K562 (cell line): Measurements from ENCODE around the gene FREM1. TPM values are rescaled to one million over a fixed set of nuclear protein-coding genes. Genes with fewer than 3 reads are reported as not detected.
A peak's percentile ranks its signal among the peaks of the same experiment; 100 is the strongest.

ENCODE experiments used
- ATAC-seq: fragments of 200-7000 bp; cut with Tn5 transposase; 3 replicates; pipeline ENCODE4 v1.9.1; 2020; ENCODE audit warnings: moderate library complexity
- BruUV-seq: library from RNA; stranded (reverse); fragments of 400-500 nt; replicated peaks from 2 replicates; lab custom pipeline; 2021; lab: Mats Ljungman, UMichigan
- CTCF ChIA-PET: fragments of 300-600 bp; formaldehyde crosslinking; extraction: SDS; loops from one replicate; lab custom pipeline; 2021; ENCODE audit warnings: low intra/inter-chr PET ratio; lab: Yijun Ruan, JAX
- POLR2A ChIA-PET: fragments of 300-600, 350-650 bp; sonication (Branson Sonifier 250); formaldehyde crosslinking; extraction: SDS; loops from one replicate; lab custom pipeline; 2021; ENCODE audit warnings: antibody characterized with exemption, inconsistent platforms; lab: Yijun Ruan, JAX
- DNase-seq, 4 experiments: peaks; one replicate each; pipeline versions ENCODE4 v3.0.0 to v3.0.0-alpha.2; 2011 to 2018; ENCODE audit warnings: low spot score in 3 of 4, mixed read lengths in 3 of 4; ENCODE audit errors: extremely low read depth in 1 of 4
- FAIRE-seq: peaks from 2 replicates; lab custom pipeline; 2011; peaks lifted over from hg19 to GRCh38; lab: Jason Lieb, UNC
- H2AFZ ChIP-seq: 2 replicates; pipeline ENCODE4 v1.6.0; 2011; ENCODE audit warnings: low read depth, low read length, control low read depth, inconsistent platforms
- H3K27ac ChIP-seq: fragments of 200-600 bp; 3 replicates; pipeline ENCODE4 v1.8.0; 2011; ENCODE audit warnings: low read depth, mild to moderate bottlenecking, control low read depth, inconsistent platforms, low read length, moderate library complexity, mixed read lengths; ENCODE audit errors: extremely low read depth
- H3K27me3 ChIP-seq, 2 experiments: fragments of 300-600 bp in 1 of 2; 2 replicates in 1 of 2; 3 replicates in 1 of 2; pipeline versions ENCODE4 v1.6.0 to v1.8.0; 2011; ENCODE audit warnings: inconsistent platforms in 2 of 2, low read length in 2 of 2, mild to moderate bottlenecking in 1 of 2, mixed read lengths in 1 of 2, moderate library complexity in 1 of 2; ENCODE audit not compliant: control insufficient read depth in 2 of 2, insufficient read depth in 2 of 2
- H3K36me3 ChIP-seq: fragments of 300-600 bp; 3 replicates; pipeline ENCODE4 v1.8.0; 2011; ENCODE audit warnings: mild to moderate bottlenecking, low read length, inconsistent platforms; ENCODE audit not compliant: control insufficient read depth, insufficient read depth
- H3K4me1 ChIP-seq, 2 experiments: fragments of 200-600 bp in 1 of 2; replicated peaks in 1 of 2; 2 replicates in 1 of 2; 3 replicates in 1 of 2; pipeline versions ENCODE4 v1.5.1 to v1.8.0; 2011; ENCODE audit warnings: inconsistent platforms in 2 of 2, low read length in 2 of 2, mild to moderate bottlenecking in 1 of 2, mixed read lengths in 1 of 2, moderate library complexity in 1 of 2; ENCODE audit not compliant: control insufficient read depth in 2 of 2, insufficient read depth in 2 of 2
- H3K4me2 ChIP-seq: 2 replicates; pipeline ENCODE4 v1.6.1; 2011; ENCODE audit warnings: low read length, control low read depth, inconsistent platforms, mixed read lengths; ENCODE audit not compliant: insufficient read depth
- H3K4me3 ChIP-seq: fragments of 200-600 bp; sonication (generic), shearing (Covaris generic); 2 replicates; pipeline ENCODE4 v1.5.1; 2016; ENCODE audit warnings: control low read depth, inconsistent platforms
- H3K79me2 ChIP-seq: fragments of 200-600 bp; 3 replicates; pipeline ENCODE4 v1.8.0; 2011; ENCODE audit warnings: low read length, inconsistent platforms; ENCODE audit not compliant: control insufficient read depth, insufficient read depth
- H3K9ac ChIP-seq, 2 experiments: 2 replicates each; pipeline versions ENCODE4 v1.6.0 to v1.6.1; 2011; ENCODE audit warnings: low read depth in 2 of 2, low read length in 2 of 2, control low read depth in 1 of 2, inconsistent platforms in 1 of 2, mild to moderate bottlenecking in 1 of 2, mixed read lengths in 1 of 2; ENCODE audit not compliant: insufficient read depth in 1 of 2
- H3K9me1 ChIP-seq: one replicate; pipeline ENCODE4 v1.6.0; 2011; ENCODE audit warnings: inconsistent platforms, mild to moderate bottlenecking, low read length, moderate library complexity; ENCODE audit not compliant: control insufficient read depth, insufficient read depth
- H3K9me3 ChIP-seq: replicated peaks from 2 replicates; pipeline ENCODE4 v1.5.1; 2011; ENCODE audit warnings: low read depth, low read length, inconsistent platforms; ENCODE audit not compliant: control insufficient read depth, insufficient read depth
- H4K20me1 ChIP-seq: replicated peaks from 2 replicates; pipeline ENCODE4 v1.6.1; 2011; ENCODE audit warnings: low read length, inconsistent platforms, mixed read lengths; ENCODE audit not compliant: control insufficient read depth, insufficient read depth
- CEBPB ChIP-seq: fragments of 450-650 bp; IDR thresholded peaks from 2 replicates; pipeline ENCODE4 v1.6.1; 2016; ENCODE audit warnings: missing genetic modification characterization, missing compliant biosample characterization
- RNF2 ChIP-seq: sonication (generic); IDR thresholded peaks from 2 replicates; pipeline ENCODE4 v1.6.1; 2016
- ZKSCAN1 ChIP-seq: fragments of 150-350 bp; IDR thresholded peaks from 2 replicates; pipeline ENCODE4 v1.6.1; 2016; ENCODE audit warnings: low read depth, low read length
- ZNF830 ChIP-seq: fragments of 250-450 bp; sonication (Bioruptor Pico); IDR thresholded peaks from 2 replicates; pipeline ENCODE4 v1.5.0; 2021; ENCODE audit warnings: mild to moderate bottlenecking
- WGBS: fragments of 100-300 bp; shearing (Covaris generic); methylation state at CpG from one replicate; pipeline ENCODE4 v1.1.6; 2016; ENCODE audit warnings: low coverage, mixed read lengths; ENCODE audit not compliant: insufficient coverage; ENCODE audit errors: missing lambda C conversion rate; 5-methylcytosine and 5-hydroxymethylcytosine counted together
- in situ Hi-C: fragments of 300-500 bp; cut with MboI; formaldehyde crosslinking; loops from 4 replicates; pipeline ENCODE4 v1.15.0; 2018; ENCODE audit warnings: inconsistent platforms, mixed read lengths
- intact Hi-C: fragments of 100-400 bp; cut with micrococcal nuclease; formaldehyde crosslinking; loops from 2 replicates; pipeline ENCODE4 v1.14.2; 2022
- polyA plus RNA-seq, 8 experiments: library from polyadenylated mRNA; depleted of rRNA in 4 of 8; stranded (reverse) in 5 of 8; unstranded in 3 of 8; fragments of >200 nt; fragmentation: Nextera tagmentation in 2 of 8; fragmentation: Illumina TruSeq in 1 of 8; extraction: Ambion mirVana in 2 of 8; extraction: Trizol in 1 of 8; gene quantifications; 2 replicates each; pipeline versions ENCODE4 v1.2.1 to v1.2.3, GENCODE V29; 2011 to 2014; ENCODE audit warnings: inconsistent platforms in 1 of 8, missing spikeins in 1 of 8
- total RNA-seq, 7 experiments: library from RNA; depleted of rRNA in 6 of 7; stranded (reverse); fragments of >200 nt in 6 of 7; fragmentation: Illumina TruSeq in 2 of 7; extraction: Trizol in 2 of 7; gene quantifications; 2 replicates each; pipeline versions ENCODE4 v1.2.1 to v1.2.3, GENCODE V29; 2011 to 2021; ENCODE audit warnings: low replicate concordance in 1 of 7
- TF ChIP-seq, protein P1 (sequence below): fragments of 450-650 bp; IDR thresholded peaks from 2 replicates; pipeline ENCODE4 v1.6.1; 2017; ENCODE audit warnings: mild to moderate bottlenecking, moderate library complexity
- TF ChIP-seq, protein P2 (sequence below): sonication (generic); formaldehyde crosslinking; IDR thresholded peaks from 2 replicates; pipeline ENCODE4 v1.8.0; 2022; ENCODE audit warnings: mild to moderate bottlenecking, low read depth, missing genetic modification reagents
- TF ChIP-seq, protein P3 (sequence below): fragments of 250-450 bp; sonication (Bioruptor Pico); IDR thresholded peaks from 2 replicates; pipeline ENCODE4 v1.8.0; 2021; ENCODE audit warnings: moderate library complexity, mild to moderate bottlenecking, inconsistent platforms

FREM1 gene
- total and polyA plus RNA-seq, 9 of the 15 experiments (the other 6 are each of a cell fraction or from before 2014, with no cell fraction given), result 0.03 to 0.24 (median 0.13) TPM; not detected in 2

GRCh38 chr9:14924230-14925219 is 14.3 kb upstream of the FREM1 start:
- CTCF ChIA-PET, result no interaction called here
- Histone ChIP-seq H3K4me2 (no peak overlapping the region), H3K4me1 (peaks cover 0 to 6% of the 10 kb centered on the region in 2 experiments; a peak in 2 of 5 replicates), H3K4me3 (no peak overlapping the region), H3K27me3 (no peaks in the 10 kb centered on the region), H3K27ac (no peak overlapping the region), H3K9ac (no peak overlapping the region), H3K79me2 (no peaks in the 10 kb centered on the region), H4K20me1 (no peaks in the 10 kb centered on the region), H3K9me1 (no peaks in the 10 kb centered on the region), H2AFZ (no peak overlapping the region), H3K36me3 (no peaks in the 10 kb centered on the region), H3K9me3 (no peaks in the 10 kb centered on the region)
- DNase-seq (no peak), FAIRE-seq (no peak), ATAC-seq (no peak)
- in situ Hi-C loops, result no loop called here
- 13% methylated on average over 7 of the region's 7 CpGs for WGBS
- no TSS peak for BruUV-seq
- TF ChIP-seq, protein P1, sequence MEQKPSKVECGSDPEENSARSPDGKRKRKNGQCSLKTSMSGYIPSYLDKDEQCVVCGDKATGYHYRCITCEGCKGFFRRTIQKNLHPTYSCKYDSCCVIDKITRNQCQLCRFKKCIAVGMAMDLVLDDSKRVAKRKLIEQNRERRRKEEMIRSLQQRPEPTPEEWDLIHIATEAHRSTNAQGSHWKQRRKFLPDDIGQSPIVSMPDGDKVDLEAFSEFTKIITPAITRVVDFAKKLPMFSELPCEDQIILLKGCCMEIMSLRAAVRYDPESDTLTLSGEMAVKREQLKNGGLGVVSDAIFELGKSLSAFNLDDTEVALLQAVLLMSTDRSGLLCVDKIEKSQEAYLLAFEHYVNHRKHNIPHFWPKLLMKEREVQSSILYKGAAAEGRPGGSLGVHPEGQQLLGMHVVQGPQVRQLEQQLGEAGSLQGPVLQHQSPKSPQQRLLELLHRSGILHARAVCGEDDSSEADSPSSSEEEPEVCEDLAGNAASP, result no peak
- TF ChIP-seq ZKSCAN1, result no peak
- TF ChIP-seq ZNF830 (CRISPR knock-in tag), result no peak
- TF ChIP-seq, protein P2, sequence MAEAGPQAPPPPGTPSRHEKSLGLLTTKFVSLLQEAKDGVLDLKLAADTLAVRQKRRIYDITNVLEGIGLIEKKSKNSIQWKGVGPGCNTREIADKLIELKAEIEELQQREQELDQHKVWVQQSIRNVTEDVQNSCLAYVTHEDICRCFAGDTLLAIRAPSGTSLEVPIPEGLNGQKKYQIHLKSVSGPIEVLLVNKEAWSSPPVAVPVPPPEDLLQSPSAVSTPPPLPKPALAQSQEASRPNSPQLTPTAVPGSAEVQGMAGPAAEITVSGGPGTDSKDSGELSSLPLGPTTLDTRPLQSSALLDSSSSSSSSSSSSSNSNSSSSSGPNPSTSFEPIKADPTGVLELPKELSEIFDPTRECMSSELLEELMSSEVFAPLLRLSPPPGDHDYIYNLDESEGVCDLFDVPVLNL (CRISPR knock-in tag), result no peak
- TF ChIP-seq, protein P3, sequence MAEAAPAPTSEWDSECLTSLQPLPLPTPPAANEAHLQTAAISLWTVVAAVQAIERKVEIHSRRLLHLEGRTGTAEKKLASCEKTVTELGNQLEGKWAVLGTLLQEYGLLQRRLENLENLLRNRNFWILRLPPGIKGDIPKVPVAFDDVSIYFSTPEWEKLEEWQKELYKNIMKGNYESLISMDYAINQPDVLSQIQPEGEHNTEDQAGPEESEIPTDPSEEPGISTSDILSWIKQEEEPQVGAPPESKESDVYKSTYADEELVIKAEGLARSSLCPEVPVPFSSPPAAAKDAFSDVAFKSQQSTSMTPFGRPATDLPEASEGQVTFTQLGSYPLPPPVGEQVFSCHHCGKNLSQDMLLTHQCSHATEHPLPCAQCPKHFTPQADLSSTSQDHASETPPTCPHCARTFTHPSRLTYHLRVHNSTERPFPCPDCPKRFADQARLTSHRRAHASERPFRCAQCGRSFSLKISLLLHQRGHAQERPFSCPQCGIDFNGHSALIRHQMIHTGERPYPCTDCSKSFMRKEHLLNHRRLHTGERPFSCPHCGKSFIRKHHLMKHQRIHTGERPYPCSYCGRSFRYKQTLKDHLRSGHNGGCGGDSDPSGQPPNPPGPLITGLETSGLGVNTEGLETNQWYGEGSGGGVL (CRISPR knock-in tag), result no peak
- TF ChIP-seq CEBPB (tag), result peak; percentile 36
- no peak for TF ChIP-seq RNF2
- POLR2A ChIA-PET, result no interaction called here
- intact Hi-C loops, result no loop called here
